Smooth muscle cell (in vitro differentiated cells): ENCODE data around the gene SMG1. TPM values are rescaled to one million over a fixed set of nuclear protein-coding genes. Genes with fewer than 3 reads are reported as not detected.

ENCODE experiments used
- DNase-seq: peaks from one replicate; lab custom pipeline; 2025; ENCODE audit not compliant: unreplicated experiment; lab: John Stamatoyannopoulos, UW
- H2AFZ ChIP-seq: fragments of 200-600 bp; sonication (generic); 2 replicates; pipeline ENCODE4 v1.6.0; 2016; ENCODE audit warnings: antibody characterized with exemption, low read depth, mild to moderate bottlenecking
- H3F3A ChIP-seq: fragments of 200-600 bp; sonication (generic); 2 replicates; pipeline ENCODE4 v1.6.0; 2017; ENCODE audit warnings: antibody characterized with exemption, low read depth
- H3K27ac ChIP-seq: fragments of 200-600 bp; sonication (generic); 2 replicates; pipeline ENCODE4 v1.5.1; 2016; ENCODE audit warnings: low read depth, mild to moderate bottlenecking
- H3K27me3 ChIP-seq: fragments of 200-600 bp; sonication (generic); 2 replicates; pipeline ENCODE4 v1.6.1; 2016; ENCODE audit warnings: low read depth, mild to moderate bottlenecking
- H3K36me3 ChIP-seq: fragments of 200-600 bp; sonication (generic); 2 replicates; pipeline ENCODE4 v1.5.1; 2016; ENCODE audit warnings: low read depth
- H3K4me1 ChIP-seq: fragments of 200-600 bp; sonication (generic); 2 replicates; pipeline ENCODE4 v1.5.1; 2016; ENCODE audit warnings: low read depth
- H3K4me2 ChIP-seq: fragments of 200-600 bp; sonication (generic); 2 replicates; pipeline ENCODE4 v1.6.0; 2016; ENCODE audit warnings: mild to moderate bottlenecking
- H3K4me3 ChIP-seq: fragments of 200-600 bp; sonication (generic); 2 replicates; pipeline ENCODE4 v1.5.1; 2016; ENCODE audit warnings: mild to moderate bottlenecking
- H3K79me2 ChIP-seq: fragments of 200-600 bp; sonication (generic); 2 replicates; pipeline ENCODE4 v1.6.0; 2016; ENCODE audit warnings: low read depth, mild to moderate bottlenecking
- H3K9ac ChIP-seq: fragments of 200-600 bp; sonication (generic); 2 replicates; pipeline ENCODE4 v1.6.0; 2016; ENCODE audit warnings: low read depth
- H3K9me3 ChIP-seq: fragments of 200-600 bp; sonication (generic); replicated peaks from 2 replicates; pipeline ENCODE4 v1.5.1; 2016; ENCODE audit warnings: low read depth
- H4K20me1 ChIP-seq: fragments of 200-600 bp; sonication (generic); 2 replicates; pipeline ENCODE4 v1.6.0; 2016; ENCODE audit warnings: low read depth
- WGBS: methylation state at CpG from one replicate; pipeline ENCODE4 v1.1.7; 2016; ENCODE audit warnings: low lambda C conversion rate; 5-methylcytosine and 5-hydroxymethylcytosine counted together
- polyA plus RNA-seq: library from polyadenylated mRNA; unstranded; fragments of >200 nt; fragmentation: Nextera tagmentation; extraction: Ambion mirVana; gene quantifications from 2 replicates; pipeline ENCODE4 v1.2.1, GENCODE V29; 2016
- total RNA-seq: library from RNA; depleted of rRNA; stranded (reverse); fragments of >200 nt; gene quantifications from 2 replicates; pipeline ENCODE4 v1.2.3, GENCODE V29; 2014
- TF ChIP-seq, protein P1 (sequence below): fragments of 200-600 bp; sonication (generic); IDR thresholded peaks from 2 replicates; pipeline ENCODE4 v1.5.1; 2017; ENCODE audit warnings: borderline replicate concordance, mild to moderate bottlenecking, antibody characterized with exemption; ENCODE audit not compliant: insufficient read depth, poor library complexity, severe bottlenecking

SMG1 gene
- total and polyA plus RNA-seq, 2 experiments from 2014 or later: 4.9 to 45.4 TPM

- TF ChIP-seq, protein P1, sequence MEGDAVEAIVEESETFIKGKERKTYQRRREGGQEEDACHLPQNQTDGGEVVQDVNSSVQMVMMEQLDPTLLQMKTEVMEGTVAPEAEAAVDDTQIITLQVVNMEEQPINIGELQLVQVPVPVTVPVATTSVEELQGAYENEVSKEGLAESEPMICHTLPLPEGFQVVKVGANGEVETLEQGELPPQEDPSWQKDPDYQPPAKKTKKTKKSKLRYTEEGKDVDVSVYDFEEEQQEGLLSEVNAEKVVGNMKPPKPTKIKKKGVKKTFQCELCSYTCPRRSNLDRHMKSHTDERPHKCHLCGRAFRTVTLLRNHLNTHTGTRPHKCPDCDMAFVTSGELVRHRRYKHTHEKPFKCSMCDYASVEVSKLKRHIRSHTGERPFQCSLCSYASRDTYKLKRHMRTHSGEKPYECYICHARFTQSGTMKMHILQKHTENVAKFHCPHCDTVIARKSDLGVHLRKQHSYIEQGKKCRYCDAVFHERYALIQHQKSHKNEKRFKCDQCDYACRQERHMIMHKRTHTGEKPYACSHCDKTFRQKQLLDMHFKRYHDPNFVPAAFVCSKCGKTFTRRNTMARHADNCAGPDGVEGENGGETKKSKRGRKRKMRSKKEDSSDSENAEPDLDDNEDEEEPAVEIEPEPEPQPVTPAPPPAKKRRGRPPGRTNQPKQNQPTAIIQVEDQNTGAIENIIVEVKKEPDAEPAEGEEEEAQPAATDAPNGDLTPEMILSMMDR: no peak
- Histone ChIP-seq H3K4me3 (no peak overlapping the region), H3K4me1 (no peaks in the 10 kb centered on the region), H3K79me2 (no peaks in the 10 kb centered on the region), H4K20me1 (no peaks in the 10 kb centered on the region), H3K4me2 (no peak overlapping the region), H3F3A (no peaks in the 10 kb centered on the region), H2AFZ (no peak overlapping the region), H3K27me3 (no peaks in the 10 kb centered on the region), H3K27ac (no peak overlapping the region), H3K9me3 (no peaks in the 10 kb centered on the region), H3K9ac (no peak overlapping the region), H3K36me3 (peaks cover 19% of the 10 kb centered on the region)
- DNase-seq: no peak
Observed at GRCh38 chr16:18853694-18854093, 72.5 kb downstream of the SMG1 start.

DNA sequence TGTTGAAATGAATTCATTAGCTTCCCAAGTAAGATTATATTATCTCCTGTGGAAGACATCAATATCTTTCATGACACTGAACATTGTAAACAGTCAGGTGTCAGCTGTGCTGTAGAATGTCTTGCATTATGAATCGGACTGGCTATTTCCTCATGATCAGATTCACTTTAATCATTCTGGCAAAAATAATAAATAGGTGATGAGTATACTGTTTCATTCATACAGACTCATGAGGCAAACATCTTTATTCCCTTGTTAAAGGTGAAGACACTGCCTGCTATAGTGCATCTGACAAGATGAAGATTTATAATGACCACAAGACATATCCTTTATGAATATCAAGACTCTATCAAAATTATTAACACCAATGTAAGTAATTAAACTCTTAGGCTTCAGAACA, 73.6 kb downstream of the SMG1 start:
- no peak overlapping the region for H3K4me2 ChIP-seq
- TF ChIP-seq, protein P1: no peak
- H3K27me3 ChIP-seq: no peaks in the 10 kb centered on the region
- no peak for DNase-seq
- H3K4me3 ChIP-seq: no peak overlapping the region
- no peaks in the 10 kb centered on the region for H3K79me2 ChIP-seq
- 100% methylated on average over 1 of the region's 1 CpG for WGBS
- no peaks in the 10 kb centered on the region for H3K4me1 ChIP-seq
- H3F3A ChIP-seq: no peaks in the 10 kb centered on the region
- no peak overlapping the region for H2AFZ ChIP-seq
- H3K9ac ChIP-seq: no peak overlapping the region
- H3K9me3 ChIP-seq: no peaks in the 10 kb centered on the region
- peaks cover 27% of the 10 kb centered on the region for H3K36me3 ChIP-seq
- no peak overlapping the region for H3K27ac ChIP-seq
- no peaks in the 10 kb centered on the region for H4K20me1 ChIP-seq

- DNase-seq: no peak
- Histone ChIP-seq H3K4me1 (no peaks in the 10 kb centered on the region), H3K9me3 (no peaks in the 10 kb centered on the region), H3K4me3 (no peak overlapping the region), H3K79me2 (no peaks in the 10 kb centered on the region), H3K4me2 (no peak overlapping the region), H3K27ac (no peak overlapping the region), H3F3A (no peaks in the 10 kb centered on the region), H3K9ac (no peak overlapping the region), H3K27me3 (no peaks in the 10 kb centered on the region), H2AFZ (no peak overlapping the region), H3K36me3 (peaks cover 46% of the 10 kb centered on the region), H4K20me1 (no peaks in the 10 kb centered on the region)
- 96% methylated on average over 1 of the region's 1 CpG for WGBS
- TF ChIP-seq, protein P1: no peak
Observed at GRCh38 chr16:18846416-18846815, 79.8 kb downstream of the SMG1 start.

DNA sequence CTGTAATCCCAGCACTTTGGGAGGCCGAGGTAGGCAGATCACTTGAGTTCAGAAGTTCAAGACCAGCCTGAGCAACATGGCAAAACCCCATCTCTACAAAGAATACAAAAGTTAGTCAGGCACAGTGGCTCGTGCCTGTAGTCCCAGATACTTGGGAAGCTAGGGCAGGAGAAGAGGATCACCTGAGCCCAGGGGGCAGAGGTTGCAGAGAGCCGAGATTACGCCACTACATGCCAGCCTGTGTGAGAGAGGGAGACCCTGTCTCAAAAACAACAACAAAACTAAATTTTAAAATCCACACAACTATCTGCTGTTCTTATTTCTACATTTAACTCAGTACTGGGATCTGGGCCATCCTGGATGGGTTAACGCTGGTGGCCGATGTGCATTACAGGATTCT, 83.6 kb downstream of the SMG1 start:
- Histone ChIP-seq H3K27me3 (no peaks in the 10 kb centered on the region), H2AFZ (no peak overlapping the region), H3K4me2 (no peak overlapping the region), H3K4me1 (no peaks in the 10 kb centered on the region), H3K9me3 (no peaks in the 10 kb centered on the region), H3K4me3 (no peak overlapping the region), H3K27ac (no peak overlapping the region), H3K36me3 (peaks cover 49% of the 10 kb centered on the region), H3F3A (no peaks in the 10 kb centered on the region), H3K79me2 (no peaks in the 10 kb centered on the region), H4K20me1 (no peaks in the 10 kb centered on the region), H3K9ac (no peak overlapping the region)
- TF ChIP-seq, protein P1: no peak
- DNase-seq: no peak
- 98% methylated on average over 6 of the region's 6 CpGs for WGBS
